GM12878 (cell line): Measurements from ENCODE around the gene ZNF672. TPM values are rescaled to one million over a fixed set of nuclear protein-coding genes. Genes with fewer than 3 reads are reported as not detected.

Experiments
- BRCA1 ChIP-seq: IDR thresholded peaks from 2 replicates; pipeline ENCODE4 v1.6.1; 2011; ENCODE audit warnings: low read depth, low read length, improper control_type of control experiment
- CHD1 ChIP-seq: IDR thresholded peaks from 2 replicates; pipeline ENCODE4 v1.6.1; 2012; ENCODE audit warnings: low read depth, low read length, improper control_type of control experiment
- KDM1A ChIP-seq: fragments of 200-600 bp; sonication (generic); IDR thresholded peaks from 2 replicates; pipeline ENCODE4 v1.6.1; 2016; ENCODE audit warnings: borderline replicate concordance
- MTA2 ChIP-seq: fragments of 450-650 bp; IDR thresholded peaks from 2 replicates; pipeline ENCODE4 v1.6.1; 2016; ENCODE audit warnings: low read depth, mild to moderate bottlenecking, moderate library complexity
- RAD21 ChIP-seq: IDR thresholded peaks from 2 replicates; pipeline ENCODE4 v1.6.1; 2011; ENCODE audit warnings: mild to moderate bottlenecking, low read depth, low read length, moderate library complexity; ENCODE audit not compliant: insufficient read depth
- SREBF2 ChIP-seq: IDR thresholded peaks from 2 replicates; pipeline ENCODE4 v1.6.1; 2012; ENCODE audit warnings: mild to moderate bottlenecking, low read length
- polyA plus RNA-seq, 11 experiments: library from polyadenylated mRNA; depleted of rRNA in 4 of 11; unstranded in 6 of 11; stranded (reverse) in 5 of 11; fragments of >200 nt; fragmentation: Nextera tagmentation in 4 of 11; fragmentation: Illumina TruSeq in 1 of 11; extraction: Ambion mirVana in 4 of 11; extraction: Trizol in 1 of 11; gene quantifications; 1 replicate in 1 of 11; 2 replicates in 10 of 11; pipeline versions ENCODE4 v1.2.1 to v1.2.3, GENCODE V29; 2011 to 2016; ENCODE audit warnings: inconsistent platforms in 2 of 11, missing spikeins in 2 of 11, low read depth in 1 of 11
- total RNA-seq, 4 experiments: library from RNA; depleted of rRNA in 3 of 4; stranded (reverse); fragments of >200 nt in 3 of 4; fragmentation: Illumina TruSeq in 1 of 4; extraction: Trizol in 1 of 4; gene quantifications; 2 replicates each; pipeline versions ENCODE4 v1.2.1 to v1.2.3, GENCODE V29; 2013 to 2021
- TF ChIP-seq, protein P1 (sequence below): fragments of 450-650 bp; IDR thresholded peaks from 2 replicates; pipeline ENCODE4 v1.6.1; 2016; ENCODE audit warnings: mild to moderate bottlenecking, moderate library complexity, borderline replicate concordance

The ZNF672 gene
- total and polyA plus RNA-seq, 10 of the 15 experiments (the other 5 are each of a cell fraction or from before 2014, with no cell fraction given), result 2.9 to 51.3 (median 39.8) TPM

DNA sequence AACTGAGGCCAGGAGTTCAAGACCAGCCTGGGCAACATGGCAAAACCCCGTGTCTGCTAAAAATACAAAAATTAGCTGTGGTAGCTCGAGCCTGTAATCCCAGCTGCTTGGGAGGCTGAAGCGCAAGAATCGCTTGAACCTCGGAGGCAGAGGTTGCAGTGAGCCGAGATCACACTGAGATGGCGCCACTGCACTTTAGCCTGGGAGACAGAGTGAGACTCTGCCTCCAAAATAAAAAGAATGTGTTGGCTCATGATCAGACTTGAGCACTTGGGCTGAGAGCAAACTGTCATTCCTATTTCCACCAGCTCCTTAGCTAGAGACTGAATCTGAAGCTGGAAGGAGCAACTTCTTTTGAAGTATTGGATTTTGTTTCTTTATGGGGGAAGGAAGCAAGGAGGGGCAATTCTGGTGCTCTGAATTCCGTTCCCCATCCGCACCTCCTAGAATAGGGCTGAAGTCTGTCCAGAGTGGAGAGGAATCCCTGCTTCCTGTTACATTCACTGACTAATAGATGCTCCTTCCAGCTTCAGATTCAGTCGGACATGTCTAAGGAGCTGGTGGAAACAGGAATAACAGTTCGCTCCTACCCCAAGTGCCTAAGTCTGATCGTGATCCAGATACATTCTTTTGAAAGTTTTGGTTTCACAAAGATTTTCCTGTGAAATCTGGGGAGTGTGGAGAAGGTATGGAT is 3.8 kb downstream of the ZNF672 start (continued):
- TF ChIP-seq, protein P1, sequence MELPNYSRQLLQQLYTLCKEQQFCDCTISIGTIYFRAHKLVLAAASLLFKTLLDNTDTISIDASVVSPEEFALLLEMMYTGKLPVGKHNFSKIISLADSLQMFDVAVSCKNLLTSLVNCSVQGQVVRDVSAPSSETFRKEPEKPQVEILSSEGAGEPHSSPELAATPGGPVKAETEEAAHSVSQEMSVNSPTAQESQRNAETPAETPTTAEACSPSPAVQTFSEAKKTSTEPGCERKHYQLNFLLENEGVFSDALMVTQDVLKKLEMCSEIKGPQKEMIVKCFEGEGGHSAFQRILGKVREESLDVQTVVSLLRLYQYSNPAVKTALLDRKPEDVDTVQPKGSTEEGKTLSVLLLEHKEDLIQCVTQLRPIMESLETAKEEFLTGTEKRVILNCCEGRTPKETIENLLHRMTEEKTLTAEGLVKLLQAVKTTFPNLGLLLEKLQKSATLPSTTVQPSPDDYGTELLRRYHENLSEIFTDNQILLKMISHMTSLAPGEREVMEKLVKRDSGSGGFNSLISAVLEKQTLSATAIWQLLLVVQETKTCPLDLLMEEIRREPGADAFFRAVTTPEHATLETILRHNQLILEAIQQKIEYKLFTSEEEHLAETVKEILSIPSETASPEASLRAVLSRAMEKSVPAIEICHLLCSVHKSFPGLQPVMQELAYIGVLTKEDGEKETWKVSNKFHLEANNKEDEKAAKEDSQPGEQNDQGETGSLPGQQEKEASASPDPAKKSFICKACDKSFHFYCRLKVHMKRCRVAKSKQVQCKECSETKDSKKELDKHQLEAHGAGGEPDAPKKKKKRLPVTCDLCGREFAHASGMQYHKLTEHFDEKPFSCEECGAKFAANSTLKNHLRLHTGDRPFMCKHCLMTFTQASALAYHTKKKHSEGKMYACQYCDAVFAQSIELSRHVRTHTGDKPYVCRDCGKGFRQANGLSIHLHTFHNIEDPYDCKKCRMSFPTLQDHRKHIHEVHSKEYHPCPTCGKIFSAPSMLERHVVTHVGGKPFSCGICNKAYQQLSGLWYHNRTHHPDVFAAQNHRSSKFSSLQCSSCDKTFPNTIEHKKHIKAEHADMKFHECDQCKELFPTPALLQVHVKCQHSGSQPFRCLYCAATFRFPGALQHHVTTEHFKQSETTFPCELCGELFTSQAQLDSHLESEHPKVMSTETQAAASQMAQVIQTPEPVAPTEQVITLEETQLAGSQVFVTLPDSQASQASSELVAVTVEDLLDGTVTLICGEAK, result no peak
- TF ChIP-seq MTA2 (no peak), CHD1 (no peak), SREBF2 (no peak), KDM1A (no peak), BRCA1 (no peak), RAD21 (peak; percentile 53)
